Naive thymus-derived CD4-positive, alpha-beta T cell (primary cell): Measurements from ENCODE around the gene CHI3L1. TPM values are rescaled to one million over a fixed set of nuclear protein-coding genes. Genes with fewer than 3 reads are reported as not detected.

Experiments used
- ATAC-seq: fragments of 150-1000 bp; cut with Tn5 transposase; 2 replicates; pipeline ENCODE4 v1.10.0; 2021; ENCODE audit warnings: mild to moderate bottlenecking, moderate library complexity
- CTCF ChIA-PET: fragments of 350-600 bp; sonication (Branson Sonifier 250); formaldehyde crosslinking; loops from one replicate; lab custom pipeline; 2021; ENCODE audit warnings: antibody characterized with exemption; lab: Charles Lee
- POLR2A ChIA-PET: fragments of 350-600 bp; sonication (Branson Sonifier 250); formaldehyde crosslinking; loops from one replicate; lab custom pipeline; 2021; ENCODE audit warnings: antibody characterized with exemption, inconsistent platforms; lab: Charles Lee
- DNase-seq, 9 donors: peaks; one replicate each; pipeline versions ENCODE4 v3.0.0 to v3.0.0-alpha.2; 2020 to 2022; ENCODE audit warnings: mixed read lengths in 1 of 9
- H3K27ac ChIP-seq: one replicate; pipeline ENCODE4 v1.7.0; 2013; ENCODE audit warnings: mild to moderate bottlenecking, low read depth, low read length, moderate library complexity
- H3K27me3 ChIP-seq, 2 donors: one replicate each; pipeline ENCODE4 v1.7.0; 2013; ENCODE audit warnings: low read length in 2 of 2, mild to moderate bottlenecking in 2 of 2, moderate library complexity in 2 of 2; ENCODE audit not compliant: control insufficient read depth in 2 of 2, insufficient read depth in 2 of 2
- H3K36me3 ChIP-seq, 3 experiments: 1 replicate in 2 of 3; 2 replicates in 1 of 3; pipeline ENCODE4 v1.7.0; 2013; ENCODE audit warnings: low read length in 3 of 3, mild to moderate bottlenecking in 3 of 3, moderate library complexity in 1 of 3; ENCODE audit not compliant: insufficient read depth in 3 of 3, control insufficient read depth in 2 of 3
- H3K4me1 ChIP-seq, 2 donors: one replicate each; pipeline ENCODE4 v1.7.0; 2013; ENCODE audit warnings: low read length in 2 of 2, mild to moderate bottlenecking in 2 of 2, moderate library complexity in 1 of 2; ENCODE audit not compliant: control insufficient read depth in 2 of 2, insufficient read depth in 2 of 2
- H3K4me3 ChIP-seq: 2 replicates; pipeline ENCODE4 v1.7.0; 2013; ENCODE audit warnings: mild to moderate bottlenecking, low read length
- H3K9me3 ChIP-seq, 3 experiments: 1 replicate in 2 of 3; 2 replicates in 1 of 3; pipeline ENCODE4 v1.7.0; 2013; ENCODE audit warnings: low read length in 3 of 3; ENCODE audit not compliant: control insufficient read depth in 2 of 3
- H3K27ac Mint-ChIP-seq, 9 donors: one replicate each; pipeline ENCODE4 v1.8.0; 2020 to 2022; ENCODE audit warnings: mixed read lengths in 9 of 9, mild to moderate bottlenecking in 8 of 9, moderate library complexity in 5 of 9, inconsistent platforms in 2 of 9
- H3K27me3 Mint-ChIP-seq, 5 donors: one replicate each; pipeline ENCODE4 v1.8.0; 2021 to 2022; ENCODE audit warnings: mixed read lengths in 5 of 5, mild to moderate bottlenecking in 1 of 5
- H3K36me3 Mint-ChIP-seq, 5 donors: one replicate each; pipeline ENCODE4 v1.8.0; 2020 to 2022; ENCODE audit warnings: mixed read lengths in 5 of 5, mild to moderate bottlenecking in 3 of 5, inconsistent platforms in 1 of 5
- H3K4me1 Mint-ChIP-seq, 7 donors: one replicate each; pipeline ENCODE4 v1.8.0; 2020 to 2022; ENCODE audit warnings: mixed read lengths in 7 of 7, mild to moderate bottlenecking in 3 of 7, inconsistent platforms in 1 of 7
- H3K4me3 Mint-ChIP-seq, 10 donors: one replicate each; pipeline ENCODE4 v1.8.0; 2020 to 2022; ENCODE audit warnings: mild to moderate bottlenecking in 10 of 10, mixed read lengths in 10 of 10, moderate library complexity in 6 of 10, inconsistent platforms in 2 of 10
- H3K9me3 Mint-ChIP-seq, 11 donors: one replicate each; pipeline ENCODE4 v1.8.0; 2020 to 2022; ENCODE audit warnings: mixed read lengths in 11 of 11, mild to moderate bottlenecking in 4 of 11, inconsistent platforms in 1 of 11, moderate library complexity in 1 of 11
- intact Hi-C, 2 donors: fragments of 100-400 bp; cut with micrococcal nuclease; formaldehyde crosslinking; loops; one replicate each; pipeline ENCODE4 v1.15.1; 2023
- polyA plus RNA-seq, 2 donors: library from polyadenylated mRNA; unstranded; fragments of 300-500 nt; fragmentation: Illumina TruSeq; gene quantifications; one replicate each; pipeline ENCODE4 v1.2.3, GENCODE V29; 2021
- total RNA-seq, 6 experiments: library from RNA in 5 of 6; stranded (reverse) in 5 of 6; gene quantifications; 1 replicate in 5 of 6; 2 replicates in 1 of 6; pipeline ENCODE4 v1.2.3 and lab custom pipeline; 2021 to 2026

Gene CHI3L1
- total and polyA plus RNA-seq, 7 experiments from 2014 or later, result 0.32 to 1.3 TPM; not detected in 5

DNA sequence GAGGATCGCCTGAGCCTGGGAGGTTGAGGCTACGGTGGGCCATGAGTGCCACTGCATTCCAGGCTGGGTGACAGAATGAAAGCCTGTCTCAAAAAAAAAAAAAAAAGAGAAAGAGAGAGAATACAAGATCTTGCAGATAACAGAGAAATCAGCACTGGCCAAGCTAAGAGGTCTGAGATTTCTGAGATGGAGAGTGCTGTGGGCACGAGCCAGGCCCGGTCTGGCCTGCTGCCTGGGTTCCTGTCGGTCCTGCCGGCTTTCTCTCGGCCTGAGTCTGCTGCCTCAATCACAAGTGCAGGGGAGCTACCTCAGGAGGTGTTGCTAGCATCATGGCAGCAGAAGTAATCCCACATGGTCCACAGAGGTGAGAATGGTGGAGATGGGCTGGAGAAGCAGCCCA is 40.0 kb downstream of the CHI3L1 start:
- peaks cover 0 to 5% (median 3%) of the 10 kb centered on the region in 5 donors for H3K27me3 Mint-ChIP-seq
- peaks cover 0 to 14% (median 6%) of the 10 kb centered on the region in 11 donors for H3K9me3 Mint-ChIP-seq
- POLR2A ChIA-PET, result no interaction called here
- intact Hi-C loops, result no loop called here
- no peak overlapping the region for H3K4me3 Mint-ChIP-seq
- no peak for DNase-seq
- Histone ChIP-seq H3K27me3 (no peaks in the 10 kb centered on the region), H3K4me3 (no peak overlapping the region), H3K27ac (no peak overlapping the region), H3K36me3 (no peaks in the 10 kb centered on the region), H3K9me3 (no peaks in the 10 kb centered on the region), H3K4me1 (no peaks in the 10 kb centered on the region)
- H3K36me3 Mint-ChIP-seq, result peaks cover 0 to 6% (median 0%) of the 10 kb centered on the region in 5 donors
- no peak overlapping the region for H3K27ac Mint-ChIP-seq
- CTCF ChIA-PET, result interaction anchor here (0.6 kb wide), 1 partner anchor 244 kb away, joined by 3 read pairs; no protein-coding TSS in a partner anchor
- no peak for ATAC-seq
- no peaks in the 10 kb centered on the region for H3K4me1 Mint-ChIP-seq

- H3K36me3 ChIP-seq, result no peaks in the 10 kb centered on the region
- H3K4me3 ChIP-seq, result no peak overlapping the region
- no peaks in the 10 kb centered on the region for H3K4me1 Mint-ChIP-seq
- intact Hi-C loops, result no loop called here
- H3K9me3 ChIP-seq, result no peaks in the 10 kb centered on the region
- H3K4me1 ChIP-seq, result no peaks in the 10 kb centered on the region
- H3K4me3 Mint-ChIP-seq, result no peak overlapping the region
- ATAC-seq (no peak), DNase-seq (no peak)
- peaks cover 0 to 14% (median 6%) of the 10 kb centered on the region in 11 donors for H3K9me3 Mint-ChIP-seq
- H3K27me3 Mint-ChIP-seq, result peaks cover 0 to 8% (median 3%) of the 10 kb centered on the region in 5 donors
- ChIA-PET CTCF (no interaction called here), POLR2A (no interaction called here)
- H3K27ac Mint-ChIP-seq, result no peak overlapping the region
- peaks cover 0 to 6% (median 0%) of the 10 kb centered on the region in 5 donors for H3K36me3 Mint-ChIP-seq
- no peak overlapping the region for H3K27ac ChIP-seq
- no peaks in the 10 kb centered on the region for H3K27me3 ChIP-seq
Measured at GRCh38 chr1:203146042-203146369, 40.5 kb downstream of the CHI3L1 start.

DNA sequence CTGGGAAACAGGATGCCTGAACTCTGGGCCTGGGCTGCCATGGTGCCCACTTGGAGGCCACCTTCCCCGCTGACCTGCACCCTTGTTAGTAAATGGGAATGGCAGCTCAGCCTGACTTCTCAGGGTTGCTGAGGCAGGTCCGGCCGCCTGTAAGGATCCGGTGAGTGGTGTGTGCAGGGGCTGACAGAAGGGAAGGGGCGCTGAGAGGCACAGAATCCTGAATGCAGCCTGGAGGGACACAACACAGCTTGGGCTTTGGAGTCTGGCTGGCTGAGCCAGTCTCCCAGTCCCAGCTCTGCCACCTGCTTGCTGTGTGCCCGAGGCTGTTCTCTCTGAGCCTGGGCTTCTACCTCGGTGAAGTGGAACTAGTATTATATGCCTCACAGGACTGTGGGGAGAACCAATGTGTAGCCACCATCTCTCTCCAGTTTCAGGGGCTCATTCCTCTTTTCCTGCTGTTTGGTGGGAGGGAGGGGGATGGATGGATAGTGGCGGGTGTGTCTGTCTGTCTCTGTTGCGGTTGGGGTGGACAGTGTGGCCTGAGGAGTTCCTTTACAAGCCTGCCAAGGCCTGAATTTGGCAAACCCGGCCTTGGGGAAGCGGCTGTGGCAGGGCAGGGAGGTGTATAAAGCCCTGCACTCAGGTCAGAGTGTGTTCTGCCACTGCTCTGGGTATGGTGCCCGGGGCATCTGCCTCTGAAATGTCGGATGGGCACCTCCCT is 41.0 kb downstream of the CHI3L1 start:
- Histone ChIP-seq H3K27ac (no peak overlapping the region), H3K9me3 (no peaks in the 10 kb centered on the region), H3K27me3 (no peaks in the 10 kb centered on the region), H3K36me3 (no peaks in the 10 kb centered on the region), H3K4me1 (no peaks in the 10 kb centered on the region), H3K4me3 (no peak overlapping the region)
- DNase-seq (no peak), ATAC-seq (no peak)
- CTCF ChIA-PET, result no interaction called here
- Mint-ChIP-seq H3K36me3 (peaks cover 0 to 6% (median 0%) of the 10 kb centered on the region in 5 donors), H3K27me3 (peaks cover 0 to 13% (median 3%) of the 10 kb centered on the region in 5 donors), H3K4me3 (no peak overlapping the region), H3K9me3 (peaks cover 0 to 14% (median 6%) of the 10 kb centered on the region in 11 donors), H3K27ac (no peak overlapping the region), H3K4me1 (no peaks in the 10 kb centered on the region)
- POLR2A ChIA-PET, result no interaction called here
- intact Hi-C loops, result no loop called here

DNA sequence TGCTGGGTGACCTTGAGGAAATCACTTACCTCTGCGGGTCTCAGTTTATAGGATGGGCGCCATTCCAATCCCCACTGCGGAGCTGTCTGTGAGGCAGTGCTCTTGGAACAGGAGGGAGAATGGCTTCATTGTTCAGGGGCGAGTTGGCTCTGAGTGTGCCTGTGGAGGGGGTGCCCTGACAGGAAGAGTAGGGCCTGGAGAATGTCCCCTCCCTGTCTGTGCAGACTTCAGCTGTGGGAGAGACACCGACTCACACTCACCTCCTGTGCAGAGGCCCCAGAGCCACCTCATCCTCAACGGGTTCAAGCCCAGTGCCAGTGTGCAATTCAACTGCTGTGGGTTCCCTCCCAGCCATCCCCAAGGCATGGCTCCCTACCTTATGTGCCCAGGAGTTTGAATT is 41.8 kb downstream of the CHI3L1 start:
- H3K9me3 Mint-ChIP-seq, result peaks cover 0 to 14% (median 6%) of the 10 kb centered on the region in 11 donors
- H3K9me3 ChIP-seq, result no peaks in the 10 kb centered on the region
- H3K36me3 Mint-ChIP-seq, result peaks cover 0 to 6% (median 0%) of the 10 kb centered on the region in 5 donors
- H3K27me3 ChIP-seq, result no peaks in the 10 kb centered on the region
- H3K27ac ChIP-seq, result no peak overlapping the region
- ATAC-seq, result no peak
- H3K4me3 ChIP-seq, result no peak overlapping the region
- no peak overlapping the region for H3K4me3 Mint-ChIP-seq
- no peaks in the 10 kb centered on the region for H3K4me1 ChIP-seq
- ChIA-PET POLR2A (no interaction called here), CTCF (no interaction called here)
- no peak overlapping the region for H3K27ac Mint-ChIP-seq
- H3K36me3 ChIP-seq, result no peaks in the 10 kb centered on the region
- intact Hi-C loops, result no loop called here
- H3K27me3 Mint-ChIP-seq, result peaks cover 0 to 13% (median 3%) of the 10 kb centered on the region in 5 donors
- no peak for DNase-seq
- H3K4me1 Mint-ChIP-seq, result no peaks in the 10 kb centered on the region

DNA sequence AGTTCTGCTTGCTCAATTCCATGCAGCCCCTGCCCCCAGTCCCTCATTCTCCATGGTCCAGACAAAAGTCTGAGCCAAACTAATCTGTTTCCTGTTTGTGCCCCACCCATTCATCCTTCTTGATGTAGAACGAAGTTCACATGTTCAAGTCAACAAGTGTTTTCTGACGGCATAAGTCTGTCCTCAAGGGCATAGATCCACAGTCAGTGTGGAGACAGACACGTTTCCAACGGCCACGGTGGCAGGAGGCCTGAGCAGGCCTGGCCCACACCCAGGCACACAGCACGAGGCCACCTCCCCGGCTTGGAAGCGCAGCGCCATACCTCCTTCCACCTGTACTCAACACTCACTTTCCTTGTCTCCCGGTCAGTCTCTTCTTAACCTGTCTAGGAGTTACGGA is 42.9 kb downstream of the CHI3L1 start:
- H3K27ac ChIP-seq, result no peak overlapping the region
- DNase-seq (no peak), ATAC-seq (no peak)
- H3K4me1 Mint-ChIP-seq, result no peaks in the 10 kb centered on the region
- peaks cover 0 to 6% (median 0%) of the 10 kb centered on the region in 5 donors for H3K36me3 Mint-ChIP-seq
- CTCF ChIA-PET, result no interaction called here
- POLR2A ChIA-PET, result no interaction called here
- peaks cover 0 to 14% (median 6%) of the 10 kb centered on the region in 11 donors for H3K9me3 Mint-ChIP-seq
- no peak overlapping the region for H3K27ac Mint-ChIP-seq
- H3K36me3 ChIP-seq, result no peaks in the 10 kb centered on the region
- H3K27me3 Mint-ChIP-seq, result peaks cover 0 to 13% (median 3%) of the 10 kb centered on the region in 5 donors
- H3K4me1 ChIP-seq, result no peaks in the 10 kb centered on the region
- intact Hi-C loops, result no loop called here
- H3K4me3 ChIP-seq, result no peak overlapping the region
- no peak overlapping the region for H3K4me3 Mint-ChIP-seq
- H3K9me3 ChIP-seq, result no peaks in the 10 kb centered on the region
- no peaks in the 10 kb centered on the region for H3K27me3 ChIP-seq

- Histone ChIP-seq H3K9me3 (no peaks in the 10 kb centered on the region), H3K27me3 (no peaks in the 10 kb centered on the region), H3K27ac (no peak overlapping the region), H3K4me1 (no peaks in the 10 kb centered on the region), H3K36me3 (no peaks in the 10 kb centered on the region), H3K4me3 (no peak overlapping the region)
- no peaks in the 10 kb centered on the region for H3K4me1 Mint-ChIP-seq
- no peak overlapping the region for H3K4me3 Mint-ChIP-seq
- ATAC-seq (no peak), DNase-seq (no peak)
- H3K9me3 Mint-ChIP-seq, result peaks cover 0 to 14% (median 6%) of the 10 kb centered on the region in 11 donors
- H3K27me3 Mint-ChIP-seq, result peaks cover 0 to 13% (median 3%) of the 10 kb centered on the region in 5 donors
- intact Hi-C loops, result no loop called here
- H3K27ac Mint-ChIP-seq, result no peak overlapping the region
- CTCF ChIA-PET, result no interaction called here
- H3K36me3 Mint-ChIP-seq, result peaks cover 0 to 6% (median 0%) of the 10 kb centered on the region in 5 donors
- POLR2A ChIA-PET, result interaction anchor here (0.6 kb wide), 1 partner anchor 703 kb away, joined by 4 read pairs; no protein-coding TSS in a partner anchor
Measured at GRCh38 chr1:203142684-203143408, 43.7 kb downstream of the CHI3L1 start.
